HepG2 (cell line): Measurements from ENCODE around the gene CHST1. TPM values are rescaled to one million over a fixed set of nuclear protein-coding genes. Genes with fewer than 3 reads are reported as not detected.

Experiments
- BRCA1 ChIP-seq: sonication (generic); formaldehyde crosslinking; IDR thresholded peaks from 2 replicates; pipeline ENCODE4 v1.4.0; 2020; ENCODE audit warnings: missing genetic modification reagents
- DPF2 ChIP-seq: sonication (generic); formaldehyde crosslinking; IDR thresholded peaks from 2 replicates; pipeline ENCODE4 v1.4.0; 2020; ENCODE audit warnings: mild to moderate bottlenecking, low read depth, missing genetic modification reagents, borderline replicate concordance
- FOXO4 ChIP-seq: sonication (generic); formaldehyde crosslinking; conservative IDR thresholded peaks from 2 replicates; pipeline ENCODE4 v1.8.1; 2023; ENCODE audit warnings: missing genetic modification reagents
- PBX2 ChIP-seq: IDR thresholded peaks from 2 replicates; pipeline ENCODE4 v1.6.1; 2016; ENCODE audit warnings: control low read depth
- ZBTB7B ChIP-seq: sonication (generic); formaldehyde crosslinking; IDR thresholded peaks from 2 replicates; pipeline ENCODE4 v1.4.0; 2020; ENCODE audit warnings: missing genetic modification reagents
- ZNF280B ChIP-seq: sonication (generic); formaldehyde crosslinking; IDR thresholded peaks from 2 replicates; pipeline ENCODE4 v1.5.0; 2020; ENCODE audit warnings: missing genetic modification reagents, mild to moderate bottlenecking, borderline replicate concordance
- ZNF556 ChIP-seq: sonication (generic); formaldehyde crosslinking; IDR thresholded peaks from 2 replicates; pipeline ENCODE4 v1.4.0; 2020; ENCODE audit warnings: mild to moderate bottlenecking, missing genetic modification reagents, borderline replicate concordance
- ZNF891 ChIP-seq: sonication (generic); formaldehyde crosslinking; IDR thresholded peaks from 2 replicates; pipeline ENCODE4 v1.5.0; 2020; ENCODE audit warnings: mild to moderate bottlenecking, missing genetic modification reagents
- polyA plus RNA-seq, 8 experiments: library from polyadenylated mRNA; depleted of rRNA in 3 of 8; stranded (reverse) in 7 of 8; unstranded in 1 of 8; fragments of >200 nt; fragmentation: Illumina TruSeq in 4 of 8; extraction: Trizol in 4 of 8; gene quantifications; 2 replicates each; pipeline versions ENCODE4 v1.2.1 to v1.2.3, GENCODE V29; 2011 to 2016; ENCODE audit warnings: low read depth in 4 of 8, missing spikeins in 1 of 8, mixed read lengths in 1 of 8; ENCODE audit not compliant: insufficient read depth in 1 of 8
- total RNA-seq, 5 experiments: library from RNA; depleted of rRNA; stranded (reverse); fragments of >200 nt; fragmentation: Illumina TruSeq; extraction: Trizol; gene quantifications; 2 replicates each; pipeline ENCODE4 v1.2.3, GENCODE V29; 2016; ENCODE audit warnings: low read depth in 1 of 5

The CHST1 gene
- total and polyA plus RNA-seq, 2 of the 13 experiments (the other 11 are each of a cell fraction or from before 2014, with no cell fraction given): not detected

- TF ChIP-seq FOXO4 (no peak), PBX2 (CRISPR knock-in tag) (no peak), ZNF891 (CRISPR knock-in tag) (no peak), ZNF556 (CRISPR knock-in tag) (no peak), DPF2 (CRISPR knock-in tag) (no peak), ZBTB7B (CRISPR knock-in tag) (no peak), BRCA1 (CRISPR knock-in tag) (no peak), ZNF280B (CRISPR knock-in tag) (no peak)
Measured at GRCh38 chr11:45617871-45618601, 47.4 kb downstream of the CHST1 start (continued).
